ENCODE results near the gene MAP1S. TPM values are rescaled to one million over a fixed set of nuclear protein-coding genes. Genes with fewer than 3 reads are reported as not detected.
A peak's percentile ranks its signal among the peaks of the same experiment; 100 is the strongest.

Gene MAP1S
- total and polyA plus RNA-seq, 2 of the 13 experiments (the other 11 are each of a cell fraction or from before 2014, with no cell fraction given): 3.8 to 7.3 TPM

- peak; percentile 71; the same call in 1 of the 2 replicates for TF ChIP-seq CREB3 (CRISPR knock-in tag; IDR thresholded peaks at IDR 0.05)
- no peak for TF ChIP-seq ZBTB42 (CRISPR knock-in tag; IDR thresholded peaks at IDR 0.05)
- TF ChIP-seq ZNF574 (CRISPR knock-in tag; IDR thresholded peaks at IDR 0.05): peak; percentile 79
- peak; percentile 34; the same call in 1 of the 2 replicates for TF ChIP-seq ZSCAN29 (CRISPR knock-in tag; conservative IDR thresholded peaks at IDR 0.05)
- no peak for TF ChIP-seq ZFP62 (CRISPR knock-in tag; IDR thresholded peaks at IDR 0.05)
- TF ChIP-seq YEATS2 (CRISPR knock-in tag; IDR thresholded peaks at IDR 0.05; ENCODE audit: borderline replicate concordance): peak; percentile 59; the same call in 1 of the 2 replicates
- TF ChIP-seq ZSCAN12 (CRISPR knock-in tag; IDR thresholded peaks at IDR 0.05): no peak
- 0 out of 2 replicates have a peak, but pooled peaks have one; percentile 44 for TF ChIP-seq MXD4 (CRISPR knock-in tag; IDR thresholded peaks at IDR 0.05)
- TF ChIP-seq CHD4 (IDR thresholded peaks at IDR 0.05; ENCODE audit: borderline replicate concordance, low read length): no peak
- no peak for TF ChIP-seq ZNF484 (CRISPR knock-in tag; IDR thresholded peaks at IDR 0.05; ENCODE audit: borderline replicate concordance, low read depth)
- TF ChIP-seq HNRNPLL (IDR thresholded peaks at IDR 0.05; ENCODE audit: low read depth, low read length, poor library complexity, severe bottlenecking): peak; percentile 48
- TF ChIP-seq ADNP (CRISPR knock-in tag; IDR thresholded peaks at IDR 0.05): no peak
- peak; percentile 33; the same call in 1 of the 2 replicates for TF ChIP-seq ZSCAN21 (CRISPR knock-in tag; IDR thresholded peaks at IDR 0.05; ENCODE audit: borderline replicate concordance)
- peak; percentile 80 for TF ChIP-seq TARDBP (CRISPR knock-in tag; IDR thresholded peaks at IDR 0.05)
- no peak for TF ChIP-seq THAP8 (CRISPR knock-in tag; IDR thresholded peaks at IDR 0.05; ENCODE audit: borderline replicate concordance)
- TF ChIP-seq ZNF569 (CRISPR knock-in tag; IDR thresholded peaks at IDR 0.05; ENCODE audit: borderline replicate concordance): no peak
- no peak for TF ChIP-seq RFX1 (IDR thresholded peaks at IDR 0.05)
- TF ChIP-seq MAFK (conservative IDR thresholded peaks at IDR 0.05 in 1 of 2, IDR thresholded peaks at IDR 0.05 in 1 of 2; ENCODE audit: low read length in 2 of 2): no peak
- no peak for TF ChIP-seq ZNF292 (CRISPR knock-in tag; IDR thresholded peaks at IDR 0.05; ENCODE audit: borderline replicate concordance, low read depth)
- TF ChIP-seq ETV5 (CRISPR knock-in tag; IDR thresholded peaks at IDR 0.05; ENCODE audit: borderline replicate concordance): peak; percentile 76
- TF ChIP-seq ZNF546 (CRISPR knock-in tag; conservative IDR thresholded peaks at IDR 0.05): no peak
- TF ChIP-seq POLR2AphosphoS2 (IDR thresholded peaks at IDR 0.05; ENCODE audit: low read depth, low read length): no peak
- no peak for TF ChIP-seq SRSF4 (IDR thresholded peaks at IDR 0.05; ENCODE audit: low read depth, low read length, poor library complexity, severe bottlenecking)
- TF ChIP-seq DZIP1 (CRISPR knock-in tag; IDR thresholded peaks at IDR 0.05): no peak
Measured at GRCh38 chr19:17766543-17767131, 47.4 kb downstream of the MAP1S start (continued).
